Upper lobe of right lung (tissue), 1 donor: ENCODE data around the gene AP3S2. TPM values are rescaled to one million over a fixed set of nuclear protein-coding genes. Genes with fewer than 3 reads are reported as not detected.
"Not testable (repeated sequence)": the region's sequence is repeated elsewhere in the genome, so short reads cannot be mapped to it uniquely, and the experiment has no call there.

ENCODE experiments used
- ATAC-seq: fragments of 200-7000 bp; cut with Tn5 transposase; one replicate; pipeline ENCODE4 v1.9.1; 2020; ENCODE audit warnings: mild to moderate bottlenecking, moderate library complexity
- DNase-seq: peaks from one replicate; pipeline ENCODE4 v3.0.0-alpha.2; 2020
- H3K27ac ChIP-seq: fragments of 200-600 bp; one replicate; pipeline ENCODE4 v1.8.0; 2022
- H3K27me3 ChIP-seq: fragments of 200-600 bp; one replicate; pipeline ENCODE4 v1.8.0; 2022; ENCODE audit warnings: mild to moderate bottlenecking
- H3K36me3 ChIP-seq: fragments of 200-600 bp; one replicate; pipeline ENCODE4 v1.8.0; 2022
- H3K4me1 ChIP-seq: fragments of 200-600 bp; one replicate; pipeline ENCODE4 v1.8.0; 2022
- H3K4me3 ChIP-seq: fragments of 200-600 bp; one replicate; pipeline ENCODE4 v1.8.0; 2022; ENCODE audit warnings: mild to moderate bottlenecking
- H3K9me3 ChIP-seq: fragments of 200-600 bp; one replicate; pipeline ENCODE4 v1.8.0; 2022
- intact Hi-C: fragments of 100-400 bp; cut with DNase I; formaldehyde crosslinking; loops from one replicate; pipeline ENCODE4 v1.11.0; 2022
- total RNA-seq: library from RNA; stranded (reverse); fragmentation: NEBNext Ultra II Directional; extraction: Animal tissue kit (Norgen Biotek cat#: 25700); gene quantifications from one replicate; pipeline ENCODE4 v1.2.1, GENCODE V29; 2021
- TF ChIP-seq, protein P1 (sequence below): fragments of 200-600 bp; IDR thresholded peaks from one replicate; pipeline ENCODE4 v1.8.0; 2022; ENCODE audit warnings: antibody characterized with exemption
- donor health status: DM: no; HTN: yes; CAD: no; lungs with severe emphysema.

AP3S2 gene
- total RNA-seq, 1 donor from 2014 or later = 32.1 TPM

DNA sequence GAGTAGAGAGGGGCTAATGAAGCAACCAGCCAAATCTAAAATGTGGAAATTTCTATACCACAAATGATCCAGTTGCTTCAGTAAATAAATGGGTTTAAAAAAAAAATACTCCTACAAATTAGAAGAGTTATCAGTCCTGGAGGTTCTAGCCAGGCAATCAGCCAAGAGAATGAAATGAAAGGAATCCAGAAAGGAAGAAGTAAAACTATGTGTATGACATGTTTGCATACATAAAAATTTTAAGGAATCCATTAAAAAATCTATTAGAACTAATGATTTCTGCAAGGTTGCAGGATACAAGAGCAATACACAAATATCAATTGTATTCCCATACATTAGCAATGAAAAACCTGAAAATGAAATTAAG lies 108.0 kb downstream of the AP3S2 start:
- H3K27ac ChIP-seq = no peak overlapping the region
- intact Hi-C loops = no loop called here
- H3K4me3 ChIP-seq = no peak overlapping the region
- no peaks in the 10 kb centered on the region for H3K36me3 ChIP-seq
- no peaks in the 10 kb centered on the region for H3K27me3 ChIP-seq
- no peaks in the 10 kb centered on the region for H3K4me1 ChIP-seq
- ATAC-seq (no peak), DNase-seq (no peak)
- no peaks in the 10 kb centered on the region for H3K9me3 ChIP-seq
- TF ChIP-seq, protein P1, sequence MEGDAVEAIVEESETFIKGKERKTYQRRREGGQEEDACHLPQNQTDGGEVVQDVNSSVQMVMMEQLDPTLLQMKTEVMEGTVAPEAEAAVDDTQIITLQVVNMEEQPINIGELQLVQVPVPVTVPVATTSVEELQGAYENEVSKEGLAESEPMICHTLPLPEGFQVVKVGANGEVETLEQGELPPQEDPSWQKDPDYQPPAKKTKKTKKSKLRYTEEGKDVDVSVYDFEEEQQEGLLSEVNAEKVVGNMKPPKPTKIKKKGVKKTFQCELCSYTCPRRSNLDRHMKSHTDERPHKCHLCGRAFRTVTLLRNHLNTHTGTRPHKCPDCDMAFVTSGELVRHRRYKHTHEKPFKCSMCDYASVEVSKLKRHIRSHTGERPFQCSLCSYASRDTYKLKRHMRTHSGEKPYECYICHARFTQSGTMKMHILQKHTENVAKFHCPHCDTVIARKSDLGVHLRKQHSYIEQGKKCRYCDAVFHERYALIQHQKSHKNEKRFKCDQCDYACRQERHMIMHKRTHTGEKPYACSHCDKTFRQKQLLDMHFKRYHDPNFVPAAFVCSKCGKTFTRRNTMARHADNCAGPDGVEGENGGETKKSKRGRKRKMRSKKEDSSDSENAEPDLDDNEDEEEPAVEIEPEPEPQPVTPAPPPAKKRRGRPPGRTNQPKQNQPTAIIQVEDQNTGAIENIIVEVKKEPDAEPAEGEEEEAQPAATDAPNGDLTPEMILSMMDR = no peak

DNA sequence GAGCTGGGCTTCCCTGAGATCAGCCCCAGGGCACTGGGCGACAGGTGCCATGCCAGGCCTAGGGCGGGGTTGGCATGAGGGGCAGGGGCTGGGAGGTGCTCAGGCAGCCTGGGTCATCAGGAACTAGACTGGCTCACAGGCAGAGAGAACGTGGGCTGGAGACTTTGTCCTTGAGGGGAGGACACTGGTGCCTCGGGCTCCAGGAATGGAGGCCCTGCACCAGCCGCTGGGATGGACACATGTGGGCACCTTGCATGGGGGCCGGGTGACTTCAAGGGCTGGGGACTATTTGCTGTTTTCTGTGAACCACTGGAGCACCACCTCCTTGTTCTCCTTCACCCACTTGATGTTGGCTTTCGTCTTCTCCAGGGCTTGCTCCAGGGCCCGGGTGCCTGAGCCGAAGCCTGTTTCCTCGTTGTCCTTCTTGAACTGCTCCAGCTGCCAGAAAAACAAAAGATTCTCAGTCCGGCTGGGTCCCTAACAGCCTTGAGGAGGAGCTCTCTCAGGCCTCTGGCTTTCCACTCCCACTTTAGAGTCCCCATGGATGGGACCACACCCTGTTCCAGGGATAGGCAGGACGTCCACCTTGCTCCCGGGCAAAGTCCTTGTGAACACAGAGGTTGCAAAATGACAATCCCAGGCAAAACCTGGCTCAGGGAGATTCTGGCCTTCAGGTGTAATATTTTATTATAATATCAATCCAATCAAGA lies 108.6 kb downstream of the AP3S2 start:
- no peaks in the 10 kb centered on the region for H3K36me3 ChIP-seq
- no peak overlapping the region for H3K27ac ChIP-seq
- ATAC-seq = peak; percentile 62
- no peaks in the 10 kb centered on the region for H3K9me3 ChIP-seq
- DNase-seq = no peak
- TF ChIP-seq, protein P1 = no peak
- H3K4me3 ChIP-seq = no peak overlapping the region
- intact Hi-C loops = no loop called here
- no peaks in the 10 kb centered on the region for H3K27me3 ChIP-seq
- H3K4me1 ChIP-seq = no peaks in the 10 kb centered on the region

DNA sequence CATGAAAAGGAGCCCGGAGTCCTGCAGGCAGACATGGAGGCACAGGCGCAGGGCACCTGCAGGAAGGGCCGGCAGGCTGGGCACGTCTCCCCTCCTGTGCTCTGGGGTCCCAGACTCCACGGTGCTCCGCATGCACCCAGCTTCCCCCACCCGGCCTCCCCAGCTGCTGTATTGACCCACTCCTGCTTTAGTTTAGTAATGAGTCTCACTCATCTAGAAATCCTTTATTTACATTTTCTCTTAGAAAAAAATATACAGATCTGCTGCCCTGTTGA lies 109.2 kb downstream of the AP3S2 start:
- no peak for ATAC-seq
- Histone ChIP-seq H3K27ac (no peak overlapping the region), H3K36me3 (no peaks in the 10 kb centered on the region), H3K9me3 (no peaks in the 10 kb centered on the region), H3K27me3 (no peaks in the 10 kb centered on the region), H3K4me1 (no peaks in the 10 kb centered on the region), H3K4me3 (no peak overlapping the region)
- DNase-seq = no peak
- TF ChIP-seq, protein P1 = no peak
- intact Hi-C loops = no loop called here

DNA sequence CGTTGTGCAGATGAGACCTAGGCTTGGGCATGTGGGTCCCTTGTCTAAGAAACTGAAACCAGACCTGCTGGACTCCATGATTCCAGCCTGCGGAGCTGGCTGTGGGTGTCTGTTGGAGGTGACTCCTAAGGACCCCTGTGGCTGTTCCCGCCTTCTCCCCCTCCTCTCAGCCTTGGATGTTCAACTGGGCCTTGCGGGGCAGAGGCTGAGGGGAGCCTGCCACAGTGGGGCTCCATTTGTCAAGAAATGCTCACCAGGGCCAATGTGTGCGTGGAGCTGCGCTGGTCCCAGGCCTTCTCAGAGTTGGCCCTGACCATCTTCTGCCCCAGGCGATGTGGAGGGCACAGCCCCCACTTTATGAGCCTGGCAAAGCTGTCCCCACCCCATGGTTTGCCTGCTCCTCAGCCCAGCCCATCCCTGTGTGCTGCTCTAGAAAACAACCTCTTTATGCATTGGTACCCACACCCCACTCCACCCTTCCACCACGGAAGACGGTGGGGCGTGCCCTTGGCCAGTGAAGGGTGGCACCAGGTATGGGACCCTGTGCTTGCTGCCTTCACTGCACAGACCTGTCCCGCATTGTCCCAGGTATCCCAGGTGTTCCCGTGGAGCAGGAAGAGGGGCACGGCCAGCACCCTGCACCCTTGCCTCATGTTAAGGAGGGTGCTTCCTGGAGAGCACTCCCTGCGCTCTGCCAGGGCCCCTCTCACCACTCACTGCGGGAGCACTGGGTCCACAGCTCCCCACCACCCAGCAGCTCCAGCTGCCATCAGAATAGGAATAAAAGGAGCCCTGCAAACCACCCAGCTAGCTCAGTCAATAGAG lies 109.7 kb downstream of the AP3S2 start:
- DNase-seq (no peak), ATAC-seq (peak; percentile 12)
- no peaks in the 10 kb centered on the region for H3K36me3 ChIP-seq
- H3K27ac ChIP-seq = no peak overlapping the region
- no peaks in the 10 kb centered on the region for H3K27me3 ChIP-seq
- H3K9me3 ChIP-seq = no peaks in the 10 kb centered on the region
- no peak overlapping the region for H3K4me3 ChIP-seq
- intact Hi-C loops = no loop called here
- TF ChIP-seq, protein P1 = no peak
- H3K4me1 ChIP-seq = no peaks in the 10 kb centered on the region

DNA sequence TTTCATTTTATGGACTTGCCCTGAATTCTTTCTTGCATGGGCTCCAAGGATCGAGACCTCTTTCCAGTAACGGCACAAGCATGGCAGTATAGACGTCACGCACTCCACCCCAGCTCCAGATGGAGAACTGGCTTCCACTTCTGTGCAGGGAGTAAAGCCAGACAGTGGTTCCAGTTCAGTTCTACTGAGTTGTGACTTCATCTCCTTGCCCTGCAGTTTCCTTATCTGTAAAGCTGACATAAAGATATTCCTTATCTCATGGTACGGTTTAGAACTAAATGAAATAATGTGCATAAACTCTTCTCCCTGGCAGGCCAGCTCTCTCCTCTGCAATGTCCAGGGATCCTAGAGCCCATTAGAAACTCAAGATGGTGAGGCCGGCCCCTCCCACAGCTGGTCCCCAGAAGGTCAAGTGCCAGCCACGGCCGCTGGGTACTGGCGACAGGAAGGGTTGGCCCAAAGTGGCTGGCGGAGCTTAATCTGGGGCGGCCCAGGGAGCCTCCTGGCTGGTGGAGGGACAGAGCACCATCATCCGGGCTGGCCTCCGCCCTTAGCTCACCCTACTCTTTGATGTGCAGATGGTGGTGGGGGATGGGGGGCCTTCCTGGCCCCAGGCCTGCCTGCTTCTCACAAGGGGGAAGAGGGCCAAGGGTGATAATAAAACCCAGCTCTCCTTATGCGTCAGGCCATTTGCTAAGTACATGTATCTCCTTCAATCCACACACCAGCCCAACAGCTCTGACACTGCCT lies 110.5 kb downstream of the AP3S2 start:
- H3K4me3 ChIP-seq = no peak overlapping the region
- TF ChIP-seq, protein P1 = no peak
- intact Hi-C loops = no loop called here
- ATAC-seq (peak; percentile 6), DNase-seq (no peak)
- no peak overlapping the region for H3K27ac ChIP-seq
- no peaks in the 10 kb centered on the region for H3K9me3 ChIP-seq
- H3K36me3 ChIP-seq = no peaks in the 10 kb centered on the region
- no peaks in the 10 kb centered on the region for H3K27me3 ChIP-seq
- no peaks in the 10 kb centered on the region for H3K4me1 ChIP-seq

DNA sequence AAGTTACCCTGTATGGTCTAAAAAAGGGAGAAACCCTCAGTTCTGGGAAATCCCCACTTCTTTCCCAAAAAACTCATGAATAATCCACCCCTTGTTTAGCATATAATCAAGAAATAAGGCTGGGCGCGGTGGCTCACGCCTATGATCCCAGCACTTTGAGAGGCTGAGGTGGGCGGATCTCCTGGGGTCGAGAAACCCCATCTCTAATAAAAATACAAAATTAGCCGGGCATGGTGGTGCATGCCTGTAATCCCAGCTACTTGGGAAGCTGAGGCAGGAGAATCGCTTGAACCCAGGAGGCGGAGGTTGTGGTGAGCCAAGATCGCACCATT lies 111.2 kb downstream of the AP3S2 start:
- H3K27ac ChIP-seq, H3K27me3 ChIP-seq, ATAC-seq, H3K36me3 ChIP-seq, DNase-seq, intact Hi-C loops, H3K4me1 ChIP-seq, H3K4me3 ChIP-seq, H3K9me3 ChIP-seq: not testable (repeated sequence)
